WERI-Rb-1 (cell line): Measurements from ENCODE around the gene TDRD7.

Experiments
- DNase-seq: peaks from one replicate; pipeline ENCODE4 v3.0.0-alpha.2; 2020
- H3K27ac ChIP-seq: fragments of 250-450 bp; sonication (Bioruptor Pico); 2 replicates; pipeline ENCODE4 v1.5.1; 2020; ENCODE audit warnings: mild to moderate bottlenecking, moderate library complexity
- H3K27me3 ChIP-seq: fragments of 250-450 bp; sonication (Bioruptor Pico); 2 replicates; pipeline ENCODE4 v1.5.1; 2021; ENCODE audit warnings: mild to moderate bottlenecking, low read depth, moderate library complexity; ENCODE audit not compliant: insufficient read depth, severe bottlenecking
- H3K36me3 ChIP-seq: fragments of 250-450 bp; sonication (Bioruptor Pico); 2 replicates; pipeline ENCODE4 v1.5.1; 2020; ENCODE audit warnings: mild to moderate bottlenecking, moderate library complexity
- H3K4me3 ChIP-seq: 2 replicates; pipeline ENCODE4 v1.5.1; 2011; ENCODE audit warnings: low read depth, mild to moderate bottlenecking, control low read depth, low read length
- H3K9me3 ChIP-seq: fragments of 250-450 bp; sonication (Bioruptor Pico); 2 replicates; pipeline ENCODE4 v1.5.1; 2021; ENCODE audit warnings: mild to moderate bottlenecking, moderate library complexity; ENCODE audit not compliant: severe bottlenecking
- CTCF ChIP-seq: IDR thresholded peaks from 2 replicates; pipeline ENCODE4 v1.5.1; 2011; ENCODE audit warnings: low read depth, mild to moderate bottlenecking, control low read depth, inconsistent platforms, low read length

The TDRD7 gene

GRCh38 chr9:97431044-97431441 lies 19.1 kb downstream of the TDRD7 start:
- no peak for TF ChIP-seq CTCF
- peaks cover 9% of the 10 kb centered on the region; the same call in 1 of the 2 replicates for H3K36me3 ChIP-seq

GRCh38 chr9:97431549-97432143 lies 19.8 kb downstream of the TDRD7 start:
- H3K4me3 ChIP-seq, result no peak overlapping the region
- no peak for DNase-seq
- TF ChIP-seq CTCF, result no peak
- H3K27ac ChIP-seq, result no peak overlapping the region
- no peaks in the 10 kb centered on the region for H3K9me3 ChIP-seq
- no peaks in the 10 kb centered on the region for H3K27me3 ChIP-seq
- H3K36me3 ChIP-seq, result peaks cover 9% of the 10 kb centered on the region; the same call in 1 of the 2 replicates

More at GRCh38 chr9:97431044-97431441, 19.1 kb downstream of the TDRD7 start:
- Histone ChIP-seq H3K9me3 (no peaks in the 10 kb centered on the region), H3K27ac (no peak overlapping the region), H3K4me3 (no peak overlapping the region), H3K27me3 (no peaks in the 10 kb centered on the region)
- DNase-seq, result no peak

GRCh38 chr9:97437051-97437600 lies 25.2 kb downstream of the TDRD7 start:
- DNase-seq, result peak; percentile 12
- TF ChIP-seq CTCF, result no peak
- Histone ChIP-seq H3K9me3 (no peaks in the 10 kb centered on the region), H3K36me3 (no peaks in the 10 kb centered on the region), H3K27ac (peak overlapping the region; percentile 30), H3K27me3 (no peaks in the 10 kb centered on the region), H3K4me3 (no peak overlapping the region)

GRCh38 chr9:97438257-97438656 lies 26.4 kb downstream of the TDRD7 start:
- Histone ChIP-seq H3K4me3 (no peak overlapping the region), H3K9me3 (no peaks in the 10 kb centered on the region), H3K27ac (no peak overlapping the region), H3K27me3 (no peaks in the 10 kb centered on the region), H3K36me3 (no peaks in the 10 kb centered on the region)
- no peak for DNase-seq
- TF ChIP-seq CTCF, result no peak

GRCh38 chr9:97438666-97439065 lies 26.8 kb downstream of the TDRD7 start:
- Histone ChIP-seq H3K36me3 (no peaks in the 10 kb centered on the region), H3K27ac (no peak overlapping the region), H3K4me3 (no peak overlapping the region), H3K9me3 (no peaks in the 10 kb centered on the region), H3K27me3 (no peaks in the 10 kb centered on the region)
- TF ChIP-seq CTCF, result no peak
- no peak for DNase-seq

- Histone ChIP-seq H3K4me3 (no peak overlapping the region), H3K27me3 (no peaks in the 10 kb centered on the region), H3K36me3 (no peaks in the 10 kb centered on the region), H3K9me3 (no peaks in the 10 kb centered on the region), H3K27ac (no peak overlapping the region)
- DNase-seq, result peak; percentile 52
- peak; percentile 31 for TF ChIP-seq CTCF
Measured at GRCh38 chr9:97440160-97440559, 28.3 kb downstream of the TDRD7 start.
